Measurements from ENCODE around the gene DTX1.

The DTX1 gene

GRCh38 chr12:113134071-113134470 lies 77.5 kb downstream of the DTX1 start:
- H3K4me3 ChIP-seq (ENCODE audit: control insufficient read depth, low read depth, low read length), result no peak overlapping the region
- DNase-seq (ENCODE audit: low read depth), result no peak
- no peak for TF ChIP-seq CTCF (IDR thresholded peaks at IDR 0.05; ENCODE audit: control insufficient read depth, insufficient read depth, low read depth, low read length, missing control alignments)

- no peak for TF ChIP-seq CTCF (IDR thresholded peaks at IDR 0.05; ENCODE audit: control insufficient read depth, insufficient read depth, low read depth, low read length, missing control alignments)
- H3K4me3 ChIP-seq (ENCODE audit: control insufficient read depth, low read depth, low read length), result no peak overlapping the region
- no peak for DNase-seq (ENCODE audit: low read depth)
Observed at GRCh38 chr12:113134521-113134951, 78.0 kb downstream of the DTX1 start.

GRCh38 chr12:113135178-113136127 lies 78.9 kb downstream of the DTX1 start, which contains the start of gene RASAL1:
RASAL1 (minus strand) TSS chr12:113135761; CDS start chr12:113135462, 299 bp downstream.
- no peak within 1 kb of the TSS for H3K4me3 ChIP-seq (ENCODE audit: control insufficient read depth, low read depth, low read length)
- TF ChIP-seq CTCF (IDR thresholded peaks at IDR 0.05; ENCODE audit: control insufficient read depth, insufficient read depth, low read depth, low read length, missing control alignments), result peak; percentile 2
- no peak for DNase-seq (ENCODE audit: low read depth)

GRCh38 chr12:113136128-113136989 lies 79.8 kb downstream of the DTX1 start:
- TF ChIP-seq CTCF (IDR thresholded peaks at IDR 0.05; ENCODE audit: control insufficient read depth, insufficient read depth, low read depth, low read length, missing control alignments), result no peak
- DNase-seq (ENCODE audit: low read depth), result no peak
- H3K4me3 ChIP-seq (ENCODE audit: control insufficient read depth, low read depth, low read length), result no peak overlapping the region

- TF ChIP-seq CTCF (IDR thresholded peaks at IDR 0.05; ENCODE audit: control insufficient read depth, insufficient read depth, low read depth, low read length, missing control alignments), result no peak
- no peak overlapping the region for H3K4me3 ChIP-seq (ENCODE audit: control insufficient read depth, low read depth, low read length)
- no peak for DNase-seq (ENCODE audit: low read depth)
Observed at GRCh38 chr12:113136990-113137511, 80.5 kb downstream of the DTX1 start.

All from AG09309 (cell line).